ENCODE results near the gene TXNDC2.

Gene TXNDC2

GRCh38 chr18:9861157-9861556 is 24.6 kb upstream of the TXNDC2 start:
- no peak for DNase-seq

GRCh38 chr18:9861933-9862332 is 23.8 kb upstream of the TXNDC2 start:
- DNase-seq, result no peak

- DNase-seq, result no peak
These were observed 23.1 kb upstream of the TXNDC2 start for GRCh38 chr18:9862686-9863085.

- DNase-seq, result no peak
These were observed 22.5 kb upstream of the TXNDC2 start for GRCh38 chr18:9863282-9863681.

- no peak for DNase-seq
These were observed 19.8 kb upstream of the TXNDC2 start for GRCh38 chr18:9865764-9866490.

GRCh38 chr18:9866627-9867026 is 19.1 kb upstream of the TXNDC2 start:
- no peak for DNase-seq

- DNase-seq, result no peak
These were observed 18.6 kb upstream of the TXNDC2 start for GRCh38 chr18:9867071-9867594.

- DNase-seq, result no peak
These were observed 16.7 kb upstream of the TXNDC2 start for GRCh38 chr18:9868857-9869714.

GRCh38 chr18:9869715-9870430 is 15.9 kb upstream of the TXNDC2 start:
- DNase-seq, result peak in 1 of 2 experiments; percentile 4

- no peak for DNase-seq
These were observed 15.3 kb upstream of the TXNDC2 start for GRCh38 chr18:9870431-9871008.

GRCh38 chr18:9871244-9871746 is 14.5 kb upstream of the TXNDC2 start:
- no peak for DNase-seq

GRCh38 chr18:9872823-9873222 is 12.9 kb upstream of the TXNDC2 start:
- no peak for DNase-seq

- DNase-seq, result no peak
These were observed 11.0 kb upstream of the TXNDC2 start for GRCh38 chr18:9874728-9875127.

- no peak for DNase-seq
These were observed 9.4 kb upstream of the TXNDC2 start for GRCh38 chr18:9876212-9876866.

GRCh38 chr18:9876867-9877654 is 8.7 kb upstream of the TXNDC2 start:
- peak; percentile 16 to 55 for DNase-seq

GRCh38 chr18:9877655-9878014 is 8.1 kb upstream of the TXNDC2 start:
- DNase-seq, result no peak

GRCh38 chr18:9878095-9878494 is 7.7 kb upstream of the TXNDC2 start:
- DNase-seq, result no peak

GRCh38 chr18:9878783-9879242 is 7.0 kb upstream of the TXNDC2 start:
- no peak for DNase-seq

GRCh38 chr18:9884090-9884489 is 1.7 kb upstream of the TXNDC2 start:
- no peak for DNase-seq

GRCh38 chr18:9884532-9885140 is 1.1 kb upstream of the TXNDC2 start:
- no peak for DNase-seq

- DNase-seq, result no peak
These were observed 204 bp downstream of the TXNDC2 start for GRCh38 chr18:9886005-9886348.
